K562 (cell line): ENCODE measurements around the gene OLFML2A.

Experiments used
- CBX5 ChIP-seq: IDR thresholded peaks from 2 replicates; pipeline ENCODE4 v1.6.1; 2014; ENCODE audit warnings: low read depth, borderline replicate concordance
- ELF1 ChIP-seq: fragments of 200-800 bp; sonication (Bioruptor generic); IDR thresholded peaks from 2 replicates; pipeline ENCODE4 v1.6.1; 2016; ENCODE audit warnings: missing genetic modification characterization, missing compliant biosample characterization
- EP300 ChIP-seq: IDR thresholded peaks from 2 replicates; pipeline ENCODE4 v1.6.1; 2012; ENCODE audit warnings: low read length, improper control_type of control experiment
- ESRRA ChIP-seq: fragments of 450-650 bp; IDR thresholded peaks from 2 replicates; pipeline ENCODE4 v1.6.1; 2014; ENCODE audit warnings: low read depth, mild to moderate bottlenecking, moderate library complexity, borderline replicate concordance
- HIVEP1 ChIP-seq: fragments of 250-450 bp; sonication (Bioruptor Pico); IDR thresholded peaks from 2 replicates; pipeline ENCODE4 v1.4.0; 2020; ENCODE audit warnings: mild to moderate bottlenecking
- JUN ChIP-seq, 2 experiments: sonication (generic) in 1 of 2; formaldehyde crosslinking in 1 of 2; IDR thresholded peaks; 2 replicates each; pipeline versions ENCODE4 v1.6.1 to v1.8.0; 2012 to 2022; ENCODE audit warnings: borderline replicate concordance in 2 of 2, mild to moderate bottlenecking in 2 of 2, improper control_type of control experiment in 1 of 2, low read depth in 1 of 2, low read length in 1 of 2, missing genetic modification reagents in 1 of 2
- NCOR1 ChIP-seq: fragments of 450-650 bp; IDR thresholded peaks from 2 replicates; pipeline ENCODE4 v1.6.1; 2016; ENCODE audit warnings: mild to moderate bottlenecking, moderate library complexity
- POLR2AphosphoS2 ChIP-seq: IDR thresholded peaks from 2 replicates; pipeline ENCODE4 v1.6.1; 2012; ENCODE audit warnings: low read length, improper control_type of control experiment
- POLR2AphosphoS5 ChIP-seq: IDR thresholded peaks from 2 replicates; pipeline ENCODE4 v1.6.1; 2011; ENCODE audit warnings: mild to moderate bottlenecking, low read depth, low read length, moderate library complexity; ENCODE audit not compliant: control insufficient read depth, insufficient read depth
- SIX5 ChIP-seq, 2 experiments: IDR thresholded peaks; 2 replicates each; pipeline ENCODE4 v1.6.1; 2011; ENCODE audit warnings: low read length in 2 of 2, borderline replicate concordance in 1 of 2, low read depth in 1 of 2, mild to moderate bottlenecking in 1 of 2, moderate library complexity in 1 of 2; ENCODE audit not compliant: insufficient read depth in 1 of 2
- ZNF274 ChIP-seq: IDR thresholded peaks from 2 replicates; pipeline ENCODE4 v1.6.1; 2011; ENCODE audit warnings: low read depth, mild to moderate bottlenecking, low read length, moderate library complexity, borderline replicate concordance
- TF ChIP-seq, protein P1 (sequence below), 3 experiments: IDR thresholded peaks in 2 of 3; conservative IDR thresholded peaks in 1 of 3; 2 replicates each; pipeline ENCODE4 v1.5.1; 2011 to 2012; ENCODE audit warnings: low read length in 3 of 3, mild to moderate bottlenecking in 3 of 3, control low read depth in 2 of 3, improper control_type of control experiment in 1 of 3, inconsistent platforms in 1 of 3, low read depth in 1 of 3, mixed read lengths in 1 of 3, moderate library complexity in 1 of 3; ENCODE audit not compliant: insufficient read depth in 2 of 3
- TF ChIP-seq, protein P2 (sequence below): sonication (generic); formaldehyde crosslinking; IDR thresholded peaks from 2 replicates; pipeline ENCODE4 v1.8.1; 2023; ENCODE audit warnings: mild to moderate bottlenecking, missing genetic modification reagents

DNA sequence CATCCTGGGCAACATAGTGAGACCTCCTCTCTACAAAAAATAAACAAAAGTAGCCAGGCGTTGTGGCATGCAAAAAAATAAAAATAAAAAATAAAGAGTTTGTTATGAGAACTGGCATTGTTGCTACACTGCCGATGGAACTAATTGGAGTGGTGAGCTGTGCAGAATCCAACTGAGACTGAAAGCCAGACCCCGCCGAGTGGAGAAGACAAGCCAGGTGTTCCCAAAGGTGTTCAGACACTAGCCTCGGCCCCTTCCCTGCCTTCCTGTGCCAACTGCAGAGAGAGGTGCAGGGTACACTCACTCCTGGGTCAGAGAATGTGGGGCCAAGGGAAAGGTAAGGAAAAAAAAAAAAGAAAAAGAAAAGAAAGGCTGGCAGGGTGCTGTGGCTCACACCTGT lies 38.7 kb downstream of the OLFML2A start:
- TF ChIP-seq, protein P1, sequence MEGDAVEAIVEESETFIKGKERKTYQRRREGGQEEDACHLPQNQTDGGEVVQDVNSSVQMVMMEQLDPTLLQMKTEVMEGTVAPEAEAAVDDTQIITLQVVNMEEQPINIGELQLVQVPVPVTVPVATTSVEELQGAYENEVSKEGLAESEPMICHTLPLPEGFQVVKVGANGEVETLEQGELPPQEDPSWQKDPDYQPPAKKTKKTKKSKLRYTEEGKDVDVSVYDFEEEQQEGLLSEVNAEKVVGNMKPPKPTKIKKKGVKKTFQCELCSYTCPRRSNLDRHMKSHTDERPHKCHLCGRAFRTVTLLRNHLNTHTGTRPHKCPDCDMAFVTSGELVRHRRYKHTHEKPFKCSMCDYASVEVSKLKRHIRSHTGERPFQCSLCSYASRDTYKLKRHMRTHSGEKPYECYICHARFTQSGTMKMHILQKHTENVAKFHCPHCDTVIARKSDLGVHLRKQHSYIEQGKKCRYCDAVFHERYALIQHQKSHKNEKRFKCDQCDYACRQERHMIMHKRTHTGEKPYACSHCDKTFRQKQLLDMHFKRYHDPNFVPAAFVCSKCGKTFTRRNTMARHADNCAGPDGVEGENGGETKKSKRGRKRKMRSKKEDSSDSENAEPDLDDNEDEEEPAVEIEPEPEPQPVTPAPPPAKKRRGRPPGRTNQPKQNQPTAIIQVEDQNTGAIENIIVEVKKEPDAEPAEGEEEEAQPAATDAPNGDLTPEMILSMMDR (IDR thresholded peaks at IDR 0.05 in 2 of 3, conservative IDR thresholded peaks at IDR 0.05 in 1 of 3; ENCODE audit: insufficient read depth in 2 of 3, low read depth in 1 of 3, low read length in 3 of 3) = no peak
- TF ChIP-seq, protein P2, sequence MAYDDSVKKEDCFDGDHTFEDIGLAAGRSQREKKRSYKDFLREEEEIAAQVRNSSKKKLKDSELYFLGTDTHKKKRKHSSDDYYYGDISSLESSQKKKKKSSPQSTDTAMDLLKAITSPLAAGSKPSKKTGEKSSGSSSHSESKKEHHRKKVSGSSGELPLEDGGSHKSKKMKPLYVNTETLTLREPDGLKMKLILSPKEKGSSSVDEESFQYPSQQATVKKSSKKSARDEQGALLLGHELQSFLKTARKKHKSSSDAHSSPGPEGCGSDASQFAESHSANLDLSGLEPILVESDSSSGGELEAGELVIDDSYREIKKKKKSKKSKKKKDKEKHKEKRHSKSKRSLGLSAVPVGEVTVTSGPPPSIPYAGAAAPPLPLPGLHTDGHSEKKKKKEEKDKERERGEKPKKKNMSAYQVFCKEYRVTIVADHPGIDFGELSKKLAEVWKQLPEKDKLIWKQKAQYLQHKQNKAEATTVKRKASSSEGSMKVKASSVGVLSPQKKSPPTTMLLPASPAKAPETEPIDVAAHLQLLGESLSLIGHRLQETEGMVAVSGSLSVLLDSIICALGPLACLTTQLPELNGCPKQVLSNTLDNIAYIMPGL = no peak
- no peak for TF ChIP-seq NCOR1
- no peak for TF ChIP-seq ELF1
- TF ChIP-seq CBX5 = no peak
- TF ChIP-seq EP300 = no peak
- no peak for TF ChIP-seq POLR2AphosphoS5
- no peak for TF ChIP-seq HIVEP1
- no peak for TF ChIP-seq ZNF274
- no peak for TF ChIP-seq ESRRA
- no peak for TF ChIP-seq SIX5 (IDR thresholded peaks at IDR 0.05; ENCODE audit: borderline replicate concordance in 1 of 2, insufficient read depth in 1 of 2, low read depth in 1 of 2, low read length in 2 of 2)
- no peak for TF ChIP-seq JUN (IDR thresholded peaks at IDR 0.05; ENCODE audit: borderline replicate concordance, low read depth, low read length)
- no peak for TF ChIP-seq JUN (CRISPR knock-in tag; IDR thresholded peaks at IDR 0.05; ENCODE audit: borderline replicate concordance)
- no peak for TF ChIP-seq POLR2AphosphoS2
